ENCODE data around the gene ECE1.
"Not testable (repeated sequence)": the region's sequence is repeated elsewhere in the genome, so short reads cannot be mapped to it uniquely, and the experiment has no call there.

The ECE1 gene

GRCh38 chr1:21175324-21175669, 115.0 kb downstream of the ECE1 start:
- DNase-seq: peak; percentile 50

- peak; percentile 74 for DNase-seq
Measured at GRCh38 chr1:21174654-21175323, 115.5 kb downstream of the ECE1 start.

GRCh38 chr1:21174230-21174629, 116.0 kb downstream of the ECE1 start:
- no peak for DNase-seq

- not testable (repeated sequence) for DNase-seq
Measured at GRCh38 chr1:21173096-21173495, 117.2 kb downstream of the ECE1 start.

- not testable (repeated sequence) for DNase-seq
Measured at GRCh38 chr1:21170837-21171236, 119.4 kb downstream of the ECE1 start.

- no peak for DNase-seq
Measured at GRCh38 chr1:21168444-21168843, 121.8 kb downstream of the ECE1 start.

Data from HCEC 1CT (cell line).